Panc1 (cell line): Measurements from ENCODE around the gene BFSP1. TPM values are rescaled to one million over a fixed set of nuclear protein-coding genes. Genes with fewer than 3 reads are reported as not detected.

ENCODE experiments used
- ATAC-seq: fragments of 200-7000 bp; cut with Tn5 transposase; 2 replicates; pipeline ENCODE4 v1.9.1; 2020; ENCODE audit warnings: mild to moderate bottlenecking, moderate library complexity
- BruUV-seq: library from RNA; stranded (reverse); fragments of 400-500 nt; replicated peaks from 2 replicates; lab custom pipeline; 2021; lab: Mats Ljungman, UMichigan
- CTCF ChIA-PET: fragments of 300-600 bp; sonication (Branson Sonifier 250); formaldehyde crosslinking; loops from one replicate; lab custom pipeline; 2022; ENCODE audit warnings: antibody characterized with exemption; lab: Charles Lee
- POLR2A ChIA-PET: fragments of 300-600 bp; sonication (Branson Sonifier 250); formaldehyde crosslinking; loops from one replicate; lab custom pipeline; 2022; ENCODE audit warnings: antibody characterized with exemption; lab: Charles Lee
- DNase-seq: peaks from one replicate; pipeline ENCODE4 v3.0.0-alpha.2; 2010; ENCODE audit warnings: low read depth, low spot score
- H3K27ac ChIP-seq: 2 replicates; pipeline ENCODE4 v1.5.1; 2011; ENCODE audit warnings: mild to moderate bottlenecking, low read length, inconsistent platforms
- H3K27me3 ChIP-seq: fragments of 200-500 bp; sonication (Bioruptor generic); 2 replicates; pipeline ENCODE4 v1.6.0; 2014; ENCODE audit warnings: low read length, inconsistent platforms; ENCODE audit not compliant: control insufficient read depth, insufficient read depth
- H3K36me3 ChIP-seq: fragments of 200-500 bp; sonication (Bioruptor generic); 2 replicates; pipeline ENCODE4 v1.5.1; 2014; ENCODE audit warnings: inconsistent platforms, mild to moderate bottlenecking, low read length, moderate library complexity; ENCODE audit not compliant: control insufficient read depth, insufficient read depth
- H3K4me1 ChIP-seq: 2 replicates; pipeline ENCODE4 v1.5.1; 2011; ENCODE audit warnings: inconsistent platforms, mild to moderate bottlenecking, low read length, moderate library complexity; ENCODE audit not compliant: control insufficient read depth, insufficient read depth
- H3K4me3 ChIP-seq, 2 experiments: 2 replicates each; pipeline ENCODE4 v1.5.1; 2011 to 2012; ENCODE audit warnings: low read depth in 2 of 2, low read length in 2 of 2, mild to moderate bottlenecking in 2 of 2, inconsistent platforms in 1 of 2, moderate library complexity in 1 of 2
- H3K9me3 ChIP-seq: fragments of 200-500 bp; sonication (Bioruptor generic); 2 replicates; pipeline ENCODE4 v1.5.1; 2014; ENCODE audit warnings: low read depth, mild to moderate bottlenecking, inconsistent platforms, low read length, moderate library complexity; ENCODE audit not compliant: control insufficient read depth, insufficient read depth
- POLR2AphosphoS5 ChIP-seq: IDR thresholded peaks from 2 replicates; pipeline ENCODE4 v1.6.1; 2012; ENCODE audit warnings: mild to moderate bottlenecking, low read depth, low read length, moderate library complexity
- SIN3A ChIP-seq: IDR thresholded peaks from 2 replicates; pipeline ENCODE4 v1.6.1; 2012; ENCODE audit warnings: low read depth, mild to moderate bottlenecking, low read length, moderate library complexity, borderline replicate concordance; ENCODE audit not compliant: insufficient read depth
- TCF7L2 ChIP-seq: IDR thresholded peaks from 2 replicates; pipeline ENCODE4 v1.6.1; 2011; ENCODE audit warnings: mild to moderate bottlenecking, low read depth, low read length, inconsistent platforms
- in situ Hi-C: cut with HindIII; loops from 2 replicates; pipeline ENCODE4 v1.10.0; 2016; ENCODE audit warnings: low sequenced_read_pairs, low pct_unique_long_range_greater_than_20kb
- intact Hi-C: fragments of 100-400 bp; cut with micrococcal nuclease; formaldehyde crosslinking; loops from one replicate; pipeline ENCODE4 v1.10.0; 2022; ENCODE audit not compliant: unreplicated experiment
- total RNA-seq: library from RNA; stranded (reverse); gene quantifications from one replicate; pipeline ENCODE4 v1.2.1, GENCODE V29; 2021; ENCODE audit not compliant: unreplicated experiment
- TF ChIP-seq, protein P1 (sequence below), 2 experiments: IDR thresholded peaks; 2 replicates each; pipeline ENCODE4 v1.6.1; 2011 to 2012; ENCODE audit warnings: low read depth in 2 of 2, control low read depth in 1 of 2, low read length in 1 of 2, mild to moderate bottlenecking in 1 of 2, moderate library complexity in 1 of 2; ENCODE audit not compliant: insufficient read depth in 1 of 2
- TF ChIP-seq, protein P2 (sequence below): fragments of 450-650 bp; IDR thresholded peaks from 2 replicates; pipeline ENCODE4 v1.5.1; 2017; ENCODE audit warnings: mild to moderate bottlenecking

BFSP1 gene
- total RNA-seq, 1 experiment from 2014 or later: 6.9 TPM

DNA sequence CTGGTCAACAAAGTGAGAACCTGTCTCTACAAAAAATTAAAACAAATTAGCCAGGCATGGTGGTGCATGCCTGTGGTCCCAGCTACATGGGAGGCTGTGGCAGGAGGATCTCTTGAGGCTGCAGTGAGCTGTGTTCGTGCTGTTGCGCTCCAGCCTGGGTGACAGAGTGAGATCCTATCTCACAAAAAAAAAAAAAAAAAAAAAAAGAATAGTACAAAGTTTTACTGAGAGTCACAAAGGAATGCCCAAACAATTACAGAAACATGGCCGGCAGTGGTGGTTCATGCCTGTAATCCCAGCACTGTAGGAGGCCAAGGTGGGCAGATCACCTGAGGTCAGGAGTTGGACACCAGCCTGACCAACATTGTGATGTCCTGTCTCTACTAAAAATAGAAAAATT is 23.9 kb upstream of the BFSP1 start:
- TF ChIP-seq TCF7L2 (no peak), SIN3A (no peak), POLR2AphosphoS5 (no peak)
- TF ChIP-seq, protein P1, sequence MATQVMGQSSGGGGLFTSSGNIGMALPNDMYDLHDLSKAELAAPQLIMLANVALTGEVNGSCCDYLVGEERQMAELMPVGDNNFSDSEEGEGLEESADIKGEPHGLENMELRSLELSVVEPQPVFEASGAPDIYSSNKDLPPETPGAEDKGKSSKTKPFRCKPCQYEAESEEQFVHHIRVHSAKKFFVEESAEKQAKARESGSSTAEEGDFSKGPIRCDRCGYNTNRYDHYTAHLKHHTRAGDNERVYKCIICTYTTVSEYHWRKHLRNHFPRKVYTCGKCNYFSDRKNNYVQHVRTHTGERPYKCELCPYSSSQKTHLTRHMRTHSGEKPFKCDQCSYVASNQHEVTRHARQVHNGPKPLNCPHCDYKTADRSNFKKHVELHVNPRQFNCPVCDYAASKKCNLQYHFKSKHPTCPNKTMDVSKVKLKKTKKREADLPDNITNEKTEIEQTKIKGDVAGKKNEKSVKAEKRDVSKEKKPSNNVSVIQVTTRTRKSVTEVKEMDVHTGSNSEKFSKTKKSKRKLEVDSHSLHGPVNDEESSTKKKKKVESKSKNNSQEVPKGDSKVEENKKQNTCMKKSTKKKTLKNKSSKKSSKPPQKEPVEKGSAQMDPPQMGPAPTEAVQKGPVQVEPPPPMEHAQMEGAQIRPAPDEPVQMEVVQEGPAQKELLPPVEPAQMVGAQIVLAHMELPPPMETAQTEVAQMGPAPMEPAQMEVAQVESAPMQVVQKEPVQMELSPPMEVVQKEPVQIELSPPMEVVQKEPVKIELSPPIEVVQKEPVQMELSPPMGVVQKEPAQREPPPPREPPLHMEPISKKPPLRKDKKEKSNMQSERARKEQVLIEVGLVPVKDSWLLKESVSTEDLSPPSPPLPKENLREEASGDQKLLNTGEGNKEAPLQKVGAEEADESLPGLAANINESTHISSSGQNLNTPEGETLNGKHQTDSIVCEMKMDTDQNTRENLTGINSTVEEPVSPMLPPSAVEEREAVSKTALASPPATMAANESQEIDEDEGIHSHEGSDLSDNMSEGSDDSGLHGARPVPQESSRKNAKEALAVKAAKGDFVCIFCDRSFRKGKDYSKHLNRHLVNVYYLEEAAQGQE (IDR thresholded peaks at IDR 0.05; ENCODE audit: insufficient read depth in 1 of 2, low read depth in 2 of 2, low read length in 1 of 2): no peak
- TF ChIP-seq, protein P2, sequence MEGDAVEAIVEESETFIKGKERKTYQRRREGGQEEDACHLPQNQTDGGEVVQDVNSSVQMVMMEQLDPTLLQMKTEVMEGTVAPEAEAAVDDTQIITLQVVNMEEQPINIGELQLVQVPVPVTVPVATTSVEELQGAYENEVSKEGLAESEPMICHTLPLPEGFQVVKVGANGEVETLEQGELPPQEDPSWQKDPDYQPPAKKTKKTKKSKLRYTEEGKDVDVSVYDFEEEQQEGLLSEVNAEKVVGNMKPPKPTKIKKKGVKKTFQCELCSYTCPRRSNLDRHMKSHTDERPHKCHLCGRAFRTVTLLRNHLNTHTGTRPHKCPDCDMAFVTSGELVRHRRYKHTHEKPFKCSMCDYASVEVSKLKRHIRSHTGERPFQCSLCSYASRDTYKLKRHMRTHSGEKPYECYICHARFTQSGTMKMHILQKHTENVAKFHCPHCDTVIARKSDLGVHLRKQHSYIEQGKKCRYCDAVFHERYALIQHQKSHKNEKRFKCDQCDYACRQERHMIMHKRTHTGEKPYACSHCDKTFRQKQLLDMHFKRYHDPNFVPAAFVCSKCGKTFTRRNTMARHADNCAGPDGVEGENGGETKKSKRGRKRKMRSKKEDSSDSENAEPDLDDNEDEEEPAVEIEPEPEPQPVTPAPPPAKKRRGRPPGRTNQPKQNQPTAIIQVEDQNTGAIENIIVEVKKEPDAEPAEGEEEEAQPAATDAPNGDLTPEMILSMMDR: no peak
- peak overlapping the region; percentile 20; the same call in 1 of the 2 replicates for H3K27ac ChIP-seq

DNA sequence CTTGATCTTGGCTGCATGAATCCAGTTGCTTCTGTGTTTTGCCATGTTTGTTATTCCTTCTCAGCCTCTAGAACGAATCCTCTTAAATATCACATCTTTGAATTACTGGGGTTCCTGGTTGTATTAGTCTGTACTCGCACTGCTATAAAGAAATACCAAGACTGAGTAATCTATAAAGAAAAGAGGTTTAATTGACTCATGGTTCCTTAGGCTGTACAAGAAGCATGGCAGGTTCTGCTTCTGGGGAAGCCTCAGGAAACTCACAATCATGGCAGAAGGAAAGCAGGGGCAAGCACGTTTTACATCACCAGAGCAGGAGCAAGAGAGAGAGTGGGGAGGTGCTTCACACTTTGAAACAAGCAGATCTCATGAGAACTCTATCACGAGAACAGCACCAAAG is 18.0 kb upstream of the BFSP1 start:
- CTCF ChIA-PET: no interaction called here
- POLR2A ChIA-PET: no interaction called here
- Histone ChIP-seq H3K4me3 (no peak overlapping the region), H3K27me3 (no peaks in the 10 kb centered on the region), H3K9me3 (no peaks in the 10 kb centered on the region), H3K4me1 (no peaks in the 10 kb centered on the region; the same call in 1 of the 2 replicates), H3K36me3 (no peaks in the 10 kb centered on the region), H3K27ac (no peak overlapping the region)
- DNase-seq (no peak), ATAC-seq (no peak)
- in situ Hi-C loops: no loop called here
- no peak for TF ChIP-seq SIN3A
- TF ChIP-seq, protein P2: no peak
- TF ChIP-seq, protein P1 (IDR thresholded peaks at IDR 0.05; ENCODE audit: insufficient read depth in 1 of 2, low read depth in 2 of 2, low read length in 1 of 2): no peak
- no peak for TF ChIP-seq POLR2AphosphoS5
- TF ChIP-seq TCF7L2: no peak
- no TSS peak for BruUV-seq
- intact Hi-C loops: no loop called here

More for the DNA sequence above, 23.9 kb upstream of the BFSP1 start:
- in situ Hi-C loops (no loop called here), intact Hi-C loops (no loop called here)
- H3K9me3 ChIP-seq: no peaks in the 10 kb centered on the region
- H3K4me1 ChIP-seq: peaks cover 40% of the 10 kb centered on the region
- POLR2A ChIA-PET: no interaction called here
- H3K4me3 ChIP-seq: no peak overlapping the region
- ATAC-seq (no peak), DNase-seq (no peak)
- no peaks in the 10 kb centered on the region; the same call in 1 of the 2 replicates for H3K36me3 ChIP-seq
- no peaks in the 10 kb centered on the region for H3K27me3 ChIP-seq
- CTCF ChIA-PET: no interaction called here
- BruUV-seq: no TSS peak
